Measurements from ENCODE around the gene DEUP1.

GRCh38 chr11:93444617-93445073 lies 114.1 kb downstream of the DEUP1 start:
- TF ChIP-seq EZH2 (IDR thresholded peaks at IDR 0.05; ENCODE audit: insufficient read depth, poor library complexity, severe bottlenecking) (no peak), EZH2phosphoT487 (IDR thresholded peaks at IDR 0.05; ENCODE audit: insufficient read depth, low read depth) (no peak)
